Measurements from ENCODE around the gene MEN1.

MEN1 gene

DNA sequence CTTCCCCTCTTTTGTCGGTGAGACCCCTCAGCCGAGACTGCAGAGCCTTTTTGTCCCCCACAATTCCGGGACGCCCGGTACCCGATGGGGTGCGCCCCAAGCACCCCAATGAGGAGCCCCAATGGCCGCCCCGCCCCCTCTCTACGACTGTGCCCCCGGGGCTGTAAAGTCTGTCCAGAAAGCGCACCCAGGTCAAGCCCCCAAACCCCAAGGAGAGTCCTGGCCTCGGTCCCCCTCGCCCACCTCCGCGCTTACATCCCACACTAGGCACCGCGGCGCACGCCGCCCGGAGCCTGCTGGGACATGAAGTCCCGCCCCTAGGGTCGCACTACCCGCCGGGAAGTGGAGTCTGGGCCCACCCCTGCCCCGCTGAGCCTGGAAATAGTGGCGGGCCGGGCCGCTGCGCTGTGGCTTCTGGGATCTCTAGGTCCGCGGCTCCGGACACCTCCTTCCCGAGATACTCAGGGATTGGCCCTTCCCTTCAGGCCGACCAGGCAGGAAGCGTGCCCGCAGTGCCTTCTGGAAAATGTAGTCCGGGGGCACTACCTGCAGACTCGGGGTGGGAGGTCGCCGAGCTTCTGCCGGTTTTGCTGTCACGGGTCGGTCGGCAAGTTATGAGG is at the start of gene MEN1:
Gene MEN1 (minus strand): TSS at position 281 of the 620 bp plus-strand sequence. CDS start 442 bp downstream, outside the sequence.
- no peaks in the 10 kb centered on the region for H3K27me3 ChIP-seq (replicated peaks; ENCODE audit: control insufficient read depth, insufficient read depth, low read length)
- no peaks in the 10 kb centered on the region for H3K9me3 ChIP-seq (ENCODE audit: control insufficient read depth, low read length)
- peak within 1 kb of the TSS; percentile 89 for H3K9ac ChIP-seq (ENCODE audit: low read length)
- H3K4me1 ChIP-seq (ENCODE audit: control insufficient read depth, insufficient read depth, low read length): peaks cover 8% of the 10 kb centered on the region
- peak; percentile 98 for DNase-seq (ENCODE audit: low read depth)
- H3K36me3 ChIP-seq (ENCODE audit: control insufficient read depth, insufficient read depth, low read length, severe bottlenecking): peaks cover 18% of the 10 kb centered on the region
- H3K4me3 ChIP-seq (ENCODE audit: low read length): peak within 1 kb of the TSS; percentile 86

- no peaks in the 10 kb centered on the region for H3K9me3 ChIP-seq (ENCODE audit: control insufficient read depth, low read length)
- H3K4me1 ChIP-seq (ENCODE audit: control insufficient read depth, insufficient read depth, low read length): peaks cover 49% of the 10 kb centered on the region
- peaks cover 22% of the 10 kb centered on the region for H3K36me3 ChIP-seq (ENCODE audit: control insufficient read depth, insufficient read depth, low read length, severe bottlenecking)
- no peak overlapping the region for H3K9ac ChIP-seq (ENCODE audit: low read length)
- no peak for DNase-seq (ENCODE audit: low read depth)
- H3K27me3 ChIP-seq (replicated peaks; ENCODE audit: control insufficient read depth, insufficient read depth, low read length): no peaks in the 10 kb centered on the region
- H3K4me3 ChIP-seq (ENCODE audit: low read length): no peak overlapping the region
These were observed 49.4 kb upstream of the MEN1 start for GRCh38 chr11:64859542-64860414.

DNA sequence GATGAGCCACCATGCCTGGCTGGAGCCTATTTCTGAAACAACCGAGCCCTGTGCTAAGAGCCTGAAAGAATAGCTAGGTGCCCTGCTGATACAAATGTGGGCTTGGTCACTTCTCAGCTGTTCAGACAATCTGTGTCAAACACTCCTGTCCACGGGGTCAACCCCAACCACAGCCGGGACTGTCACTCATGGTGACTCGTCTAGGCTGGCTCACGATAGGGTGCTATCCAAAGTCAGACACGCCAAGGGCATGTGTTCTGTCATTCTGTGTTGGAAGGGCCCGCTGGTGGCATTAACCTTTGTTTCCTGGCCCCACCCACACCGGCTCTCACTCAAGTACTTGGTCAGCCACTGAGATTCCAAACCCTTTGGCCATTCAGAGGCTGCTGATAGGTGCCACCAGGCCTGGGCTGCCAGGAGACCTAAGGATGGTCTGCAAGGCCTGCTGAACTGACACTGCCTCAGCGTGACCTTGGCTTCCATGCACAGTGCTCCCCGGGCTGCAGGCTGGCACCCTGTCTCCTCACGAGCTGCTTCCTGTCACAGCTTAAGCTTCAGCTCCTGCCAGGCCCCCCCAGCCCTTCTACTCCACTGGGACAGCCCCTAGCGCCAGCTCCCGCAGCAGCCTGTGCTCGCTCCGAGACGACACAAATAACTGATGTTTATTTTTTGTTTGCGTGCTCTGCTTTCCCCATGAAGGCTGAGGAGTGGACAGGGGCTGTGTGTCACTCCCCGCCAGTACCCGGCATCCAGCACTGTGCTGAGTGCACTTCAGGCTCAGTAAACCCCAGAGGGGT is 48.3 kb upstream of the MEN1 start:
- H3K27me3 ChIP-seq (replicated peaks; ENCODE audit: control insufficient read depth, insufficient read depth, low read length): no peaks in the 10 kb centered on the region
- peaks cover 45% of the 10 kb centered on the region for H3K4me1 ChIP-seq (ENCODE audit: control insufficient read depth, insufficient read depth, low read length)
- peaks cover 32% of the 10 kb centered on the region for H3K36me3 ChIP-seq (ENCODE audit: control insufficient read depth, insufficient read depth, low read length, severe bottlenecking)
- H3K9me3 ChIP-seq (ENCODE audit: control insufficient read depth, low read length): no peaks in the 10 kb centered on the region
- H3K4me3 ChIP-seq (ENCODE audit: low read length): no peak overlapping the region
- DNase-seq (ENCODE audit: low read depth): no peak
- no peak overlapping the region for H3K9ac ChIP-seq (ENCODE audit: low read length)

GRCh38 chr11:64857485-64857884 is 47.1 kb upstream of the MEN1 start:
- peaks cover 37% of the 10 kb centered on the region for H3K36me3 ChIP-seq (ENCODE audit: control insufficient read depth, insufficient read depth, low read length, severe bottlenecking)
- H3K9me3 ChIP-seq (ENCODE audit: control insufficient read depth, low read length): no peaks in the 10 kb centered on the region
- H3K27me3 ChIP-seq (replicated peaks; ENCODE audit: control insufficient read depth, insufficient read depth, low read length): no peaks in the 10 kb centered on the region
- H3K4me3 ChIP-seq (ENCODE audit: low read length): no peak overlapping the region
- DNase-seq (ENCODE audit: low read depth): no peak
- H3K4me1 ChIP-seq (ENCODE audit: control insufficient read depth, insufficient read depth, low read length): peaks cover 33% of the 10 kb centered on the region
- no peak overlapping the region for H3K9ac ChIP-seq (ENCODE audit: low read length)

- peak; percentile 81 for DNase-seq (ENCODE audit: low read depth)
These were observed 46.3 kb upstream of the MEN1 start for GRCh38 chr11:64856382-64857227.

DNA sequence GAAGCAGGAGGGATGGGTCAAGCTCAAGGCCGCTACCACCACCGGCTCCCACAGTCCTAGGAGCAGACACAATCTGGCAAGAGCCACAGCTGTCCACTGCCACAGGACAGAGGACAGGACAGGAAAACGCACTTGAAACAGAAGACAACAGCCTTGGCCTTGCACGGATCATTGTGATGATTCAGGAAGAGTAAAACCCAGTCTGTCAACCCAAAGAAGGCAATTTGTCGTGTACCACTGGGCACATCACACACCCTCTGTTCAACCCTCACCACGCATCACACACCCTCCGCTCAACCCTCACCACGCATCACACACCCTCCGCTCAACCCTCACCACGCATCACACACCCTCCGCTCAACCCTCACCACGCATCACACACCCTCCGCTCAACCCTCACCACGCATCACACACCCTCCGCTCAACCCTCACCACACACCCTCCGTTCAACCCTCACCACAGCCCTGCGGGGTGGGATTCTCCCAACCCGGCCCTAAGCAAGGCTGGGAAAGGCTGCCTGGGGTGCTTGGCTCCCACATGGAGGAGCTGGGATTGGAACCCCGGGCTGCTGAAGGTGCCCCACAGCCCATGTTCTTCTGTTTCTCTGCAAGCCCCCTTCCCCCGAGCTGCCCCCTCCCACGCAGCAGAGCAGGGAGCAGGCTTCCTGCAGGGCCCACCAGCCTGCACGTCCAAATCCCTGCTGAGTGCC is 45.4 kb upstream of the MEN1 start:
- Histone ChIP-seq H3K9ac (ENCODE audit: low read length) (peak overlapping the region; percentile 33), H3K4me3 (ENCODE audit: low read length) (peak overlapping the region; percentile 57), H3K27me3 (replicated peaks; ENCODE audit: control insufficient read depth, insufficient read depth, low read length) (no peaks in the 10 kb centered on the region), H3K4me1 (ENCODE audit: control insufficient read depth, insufficient read depth, low read length) (peaks cover 29% of the 10 kb centered on the region), H3K9me3 (ENCODE audit: control insufficient read depth, low read length) (no peaks in the 10 kb centered on the region), H3K36me3 (ENCODE audit: control insufficient read depth, insufficient read depth, low read length, severe bottlenecking) (peaks cover 37% of the 10 kb centered on the region)
- no peak for DNase-seq (ENCODE audit: low read depth)

More at GRCh38 chr11:64856382-64857227, 46.3 kb upstream of the MEN1 start:
- Histone ChIP-seq H3K27me3 (replicated peaks; ENCODE audit: control insufficient read depth, insufficient read depth, low read length) (no peaks in the 10 kb centered on the region), H3K4me1 (ENCODE audit: control insufficient read depth, insufficient read depth, low read length) (peaks cover 29% of the 10 kb centered on the region), H3K36me3 (ENCODE audit: control insufficient read depth, insufficient read depth, low read length, severe bottlenecking) (peaks cover 37% of the 10 kb centered on the region), H3K9me3 (ENCODE audit: control insufficient read depth, low read length) (no peaks in the 10 kb centered on the region), H3K4me3 (ENCODE audit: low read length) (no peak overlapping the region), H3K9ac (ENCODE audit: low read length) (peak overlapping the region; percentile 35)

DNA sequence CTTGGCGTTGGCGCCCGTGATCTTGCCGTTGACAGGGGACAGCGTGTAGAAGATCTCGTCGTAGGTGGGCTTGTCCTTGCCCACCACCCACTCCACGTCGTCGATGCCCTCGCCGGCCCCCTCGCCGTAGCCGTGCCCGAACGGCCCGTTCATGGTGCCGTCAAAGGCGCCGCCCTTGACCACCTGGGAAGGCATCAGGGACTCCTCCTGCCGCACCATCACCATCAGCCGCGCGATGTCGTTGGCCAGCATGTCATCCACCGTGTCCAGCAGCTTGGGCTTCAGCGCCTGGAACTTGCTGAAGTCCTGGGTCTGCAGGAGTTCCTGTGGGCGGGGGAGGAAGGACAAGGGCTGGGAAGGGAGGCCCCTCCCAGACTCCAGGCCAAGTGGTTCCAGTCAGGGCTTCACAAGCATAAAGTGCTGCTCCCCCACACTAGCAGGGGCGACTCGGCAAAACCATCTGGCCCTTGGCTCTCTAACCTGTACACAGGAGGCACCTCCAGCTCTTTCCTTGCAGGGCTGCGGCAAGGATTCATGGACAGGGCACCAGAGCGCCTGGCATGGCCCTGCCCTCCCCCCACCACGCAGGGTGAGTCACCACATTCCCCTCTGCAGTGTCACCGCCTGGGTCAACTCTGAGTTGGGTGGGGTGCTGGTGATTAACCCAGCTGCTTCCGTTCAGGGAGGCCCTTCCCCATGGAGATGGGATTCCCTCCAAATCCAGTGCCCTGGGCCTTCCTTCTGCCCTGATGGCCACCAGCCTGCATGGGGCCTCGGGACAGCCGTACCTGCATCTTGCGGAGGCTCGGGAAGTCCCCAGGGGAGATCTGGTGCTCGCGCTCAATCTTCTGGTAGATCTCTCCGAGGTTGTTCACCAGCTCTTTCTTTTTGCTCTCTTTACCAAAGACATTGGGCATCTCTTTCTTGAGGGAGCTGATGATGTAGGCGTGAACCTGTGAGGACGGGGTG is 44.5 kb upstream of the MEN1 start:
- H3K4me1 ChIP-seq (ENCODE audit: control insufficient read depth, insufficient read depth, low read length): peaks cover 31% of the 10 kb centered on the region

DNA sequence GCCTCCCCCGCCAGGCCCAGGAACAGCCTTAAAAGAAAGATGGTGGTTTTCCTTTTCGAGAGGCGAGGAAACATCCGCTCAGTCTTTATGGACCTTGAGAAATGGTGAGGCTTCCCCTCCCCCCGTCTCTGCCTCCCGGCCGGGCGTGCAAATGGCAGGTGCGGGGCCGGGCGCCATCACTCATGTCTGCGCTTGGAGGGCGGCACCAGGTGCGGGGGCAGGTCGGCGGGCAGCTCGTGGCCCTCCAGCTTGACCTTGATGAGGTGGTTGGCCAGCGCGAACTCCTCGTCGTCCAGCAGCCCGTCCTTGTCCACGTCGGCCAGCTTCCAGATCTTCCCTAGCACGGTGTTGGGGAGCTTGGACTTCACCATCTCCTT is 43.8 kb upstream of the MEN1 start:
- Histone ChIP-seq H3K4me1 (ENCODE audit: control insufficient read depth, insufficient read depth, low read length) (peaks cover 36% of the 10 kb centered on the region), H3K9ac (ENCODE audit: low read length) (peak overlapping the region; percentile 54), H3K36me3 (ENCODE audit: control insufficient read depth, insufficient read depth, low read length, severe bottlenecking) (peaks cover 28% of the 10 kb centered on the region), H3K27me3 (replicated peaks; ENCODE audit: control insufficient read depth, insufficient read depth, low read length) (no peaks in the 10 kb centered on the region), H3K4me3 (ENCODE audit: low read length) (peak overlapping the region; percentile 57), H3K9me3 (ENCODE audit: control insufficient read depth, low read length) (no peaks in the 10 kb centered on the region)
- no peak for DNase-seq (ENCODE audit: low read depth)

More for the DNA sequence above, 44.5 kb upstream of the MEN1 start:
- Histone ChIP-seq H3K9ac (ENCODE audit: low read length) (peak overlapping the region; percentile 54), H3K36me3 (ENCODE audit: control insufficient read depth, insufficient read depth, low read length, severe bottlenecking) (peaks cover 34% of the 10 kb centered on the region), H3K9me3 (ENCODE audit: control insufficient read depth, low read length) (no peaks in the 10 kb centered on the region), H3K27me3 (replicated peaks; ENCODE audit: control insufficient read depth, insufficient read depth, low read length) (no peaks in the 10 kb centered on the region), H3K4me3 (ENCODE audit: low read length) (peak overlapping the region; percentile 57)
- peak; percentile 90 for DNase-seq (ENCODE audit: low read depth)

GRCh38 chr11:64853709-64854108 is 43.4 kb upstream of the MEN1 start:
- DNase-seq (ENCODE audit: low read depth): no peak
- H3K27me3 ChIP-seq (replicated peaks; ENCODE audit: control insufficient read depth, insufficient read depth, low read length): no peaks in the 10 kb centered on the region
- no peaks in the 10 kb centered on the region for H3K9me3 ChIP-seq (ENCODE audit: control insufficient read depth, low read length)
- no peak overlapping the region for H3K9ac ChIP-seq (ENCODE audit: low read length)
- no peak overlapping the region for H3K4me3 ChIP-seq (ENCODE audit: low read length)
- peaks cover 23% of the 10 kb centered on the region for H3K36me3 ChIP-seq (ENCODE audit: control insufficient read depth, insufficient read depth, low read length, severe bottlenecking)
- H3K4me1 ChIP-seq (ENCODE audit: control insufficient read depth, insufficient read depth, low read length): peaks cover 40% of the 10 kb centered on the region
